GM19463 (cell line): ENCODE measurements around the gene ZFP64.

Source experiments
- ATAC-seq: cut with Tn5 transposase; IDR thresholded peaks from one replicate; pipeline ENCODE4 v1.9.1; 2021; ENCODE audit warnings: mild to moderate bottlenecking, moderate library complexity; ENCODE audit not compliant: unreplicated experiment

ZFP64 gene

DNA sequence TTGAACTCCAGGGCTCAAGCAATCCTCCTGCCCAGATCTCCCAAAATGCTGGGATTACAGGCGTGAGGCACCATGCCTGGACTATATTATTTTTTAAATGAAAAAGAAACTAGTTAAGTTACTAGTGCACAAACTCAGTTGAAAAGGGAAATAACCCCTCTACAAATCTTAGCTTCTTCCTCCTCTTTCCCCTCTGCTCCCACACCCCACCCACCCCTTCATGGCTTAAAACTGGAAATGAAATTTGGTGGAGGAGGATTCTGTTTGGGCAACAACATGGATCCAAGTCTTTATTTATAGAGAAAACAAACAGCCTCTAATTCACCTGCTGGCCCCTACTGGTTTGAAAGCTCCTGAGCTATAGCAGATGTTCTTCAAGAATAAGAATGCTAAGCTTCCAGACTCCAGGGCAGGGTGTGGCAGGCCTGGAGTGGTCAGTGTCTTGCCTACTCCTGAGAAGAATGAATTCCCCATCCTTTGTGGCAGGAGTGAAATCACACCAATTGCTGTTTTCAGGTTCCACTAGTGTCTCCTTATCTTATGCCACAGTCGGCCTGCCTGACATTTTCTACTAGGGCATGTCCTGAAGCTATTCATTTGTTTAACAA, 73.5 kb downstream of the ZFP64 start:
- no peak for ATAC-seq

DNA sequence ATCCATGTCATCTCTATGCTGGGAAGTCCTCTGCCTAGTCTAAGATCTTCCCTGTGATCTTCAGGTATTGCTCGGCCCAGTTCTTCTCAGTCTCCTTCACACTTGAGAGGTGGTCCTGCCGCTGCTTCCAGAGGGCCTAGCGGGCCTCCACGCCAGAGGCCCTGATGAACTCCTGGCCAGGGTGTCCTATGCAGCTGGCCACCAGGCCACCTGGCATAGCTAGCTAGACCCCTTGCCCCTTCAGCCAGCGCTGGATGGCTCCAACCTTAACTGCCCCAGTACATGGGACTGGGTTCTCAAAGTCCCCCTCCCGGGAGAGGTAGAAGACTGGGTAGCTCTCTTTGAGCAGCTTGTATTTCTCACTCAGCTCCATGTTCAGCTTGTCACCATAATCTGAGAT, 81.1 kb downstream of the ZFP64 start:
- no peak for ATAC-seq

DNA sequence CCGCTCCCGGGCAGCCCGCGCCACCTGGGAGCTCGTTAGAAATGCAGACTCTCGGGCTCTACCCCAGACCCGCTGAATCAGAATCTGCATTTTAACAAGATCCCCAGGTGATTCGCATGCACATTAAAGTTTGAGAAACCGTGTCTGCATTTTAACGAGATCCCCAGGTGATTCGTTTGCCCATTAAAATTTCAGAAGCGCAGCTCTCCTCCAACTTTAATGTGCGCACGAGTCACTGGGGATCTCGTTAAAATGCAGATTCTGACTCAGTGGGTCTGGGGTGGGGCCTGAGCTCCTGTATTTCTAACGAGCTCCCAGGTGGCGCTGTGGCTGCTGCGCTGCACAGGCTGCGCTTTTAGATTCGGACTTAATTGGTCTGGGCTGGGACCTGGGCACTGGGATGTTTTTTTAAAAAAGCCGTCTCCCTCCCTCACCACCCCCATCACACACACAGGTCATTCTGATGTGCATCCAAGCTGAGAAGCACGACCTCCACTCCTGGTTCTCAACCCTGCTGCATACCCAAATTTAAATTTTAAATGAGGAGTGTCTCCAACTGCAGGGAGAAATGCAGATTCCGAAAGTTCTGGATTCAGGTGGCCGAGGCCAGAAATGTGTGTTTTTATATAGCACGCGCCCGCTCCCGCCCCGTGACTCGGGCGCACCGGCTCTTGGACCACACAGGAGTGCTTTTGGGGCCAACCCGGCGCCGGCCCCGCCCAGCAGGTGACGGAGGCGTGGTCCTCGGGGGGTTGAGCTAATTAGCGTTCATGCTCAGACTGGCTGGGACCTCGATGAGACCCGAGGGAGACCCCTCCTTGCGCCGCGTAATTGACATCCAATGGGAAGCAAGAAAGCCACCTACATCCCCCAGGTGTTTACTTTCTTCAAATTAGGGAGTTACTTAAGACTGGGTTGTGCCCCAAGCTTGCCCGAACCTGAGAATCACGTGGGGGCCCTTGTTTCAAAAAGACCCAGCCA, 85.8 kb downstream of the ZFP64 start:
- no peak for ATAC-seq

DNA sequence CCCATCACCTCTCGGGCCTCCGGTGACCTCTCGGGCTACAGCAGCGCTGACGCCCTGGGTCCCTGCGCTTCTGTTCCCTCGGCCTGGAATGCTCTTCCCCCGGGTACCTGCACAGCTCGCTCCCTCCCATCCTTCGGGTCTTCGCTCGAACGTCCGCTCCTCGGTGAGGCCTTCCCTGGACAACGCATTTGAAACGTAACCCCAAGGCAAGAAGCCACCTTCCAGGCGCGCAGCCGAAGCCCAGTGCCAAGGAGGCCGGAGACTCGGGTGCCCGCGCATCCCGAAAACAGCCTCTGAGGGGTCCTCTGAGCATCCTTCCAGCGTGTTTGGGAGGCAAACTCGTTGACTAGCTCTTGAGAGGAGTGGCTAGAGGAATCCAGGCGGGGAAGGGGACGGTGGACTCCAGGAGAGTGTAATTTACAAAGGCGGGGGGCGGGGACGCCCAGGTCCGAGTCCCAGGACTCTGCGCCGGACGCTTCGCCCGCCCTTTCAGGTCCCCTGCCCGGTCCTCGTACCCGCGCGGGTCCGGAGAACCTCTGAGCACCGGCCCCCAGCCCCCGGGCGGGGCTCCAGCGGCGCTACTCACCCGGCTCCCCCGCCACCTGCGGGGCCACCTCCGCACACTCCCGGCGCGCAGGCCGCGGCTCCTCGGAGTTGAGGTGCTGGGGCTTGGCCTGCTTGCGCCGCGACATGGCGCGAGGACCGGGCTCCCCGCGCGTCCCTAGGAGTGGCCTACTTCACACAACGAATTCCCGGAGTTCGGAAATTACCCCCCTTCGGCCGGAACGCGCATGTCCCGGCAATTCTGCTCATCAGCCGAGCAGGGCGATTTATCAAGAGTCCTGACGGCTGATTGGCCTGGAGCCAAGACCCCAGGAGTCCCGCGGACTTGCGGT, 86.8 kb downstream of the ZFP64 start:
- no peak for ATAC-seq

DNA sequence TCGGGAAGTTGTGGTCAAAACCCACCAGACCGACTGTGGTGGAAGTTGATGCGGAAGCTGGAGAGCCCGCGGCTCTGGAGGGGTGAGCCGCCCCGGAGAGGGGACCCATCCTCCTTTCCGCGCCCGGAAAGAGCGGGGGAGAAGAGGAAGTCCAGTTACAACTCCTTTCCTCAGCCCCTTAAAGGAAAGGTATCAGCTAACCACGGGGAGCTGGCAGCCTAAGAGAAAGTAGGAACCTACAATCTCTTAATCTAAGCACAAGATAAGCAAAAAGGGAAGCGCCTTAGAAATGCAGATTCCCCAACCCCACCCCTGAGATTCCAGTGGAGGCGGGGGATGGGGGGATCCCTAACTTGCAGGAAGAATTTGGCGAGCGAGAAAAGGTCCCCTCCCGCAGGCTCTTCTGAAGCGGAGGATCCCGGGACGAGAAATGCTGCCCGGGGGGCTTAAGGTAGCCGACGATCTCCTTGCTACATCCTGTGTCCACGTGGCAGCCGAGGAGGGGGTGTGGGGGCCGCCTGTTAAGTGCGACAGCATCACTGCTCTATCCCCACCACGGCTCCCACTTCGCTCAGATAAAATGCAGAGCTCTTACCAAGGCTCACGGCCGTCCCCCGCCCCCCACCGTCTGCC, 87.5 kb downstream of the ZFP64 start:
- no peak for ATAC-seq

DNA sequence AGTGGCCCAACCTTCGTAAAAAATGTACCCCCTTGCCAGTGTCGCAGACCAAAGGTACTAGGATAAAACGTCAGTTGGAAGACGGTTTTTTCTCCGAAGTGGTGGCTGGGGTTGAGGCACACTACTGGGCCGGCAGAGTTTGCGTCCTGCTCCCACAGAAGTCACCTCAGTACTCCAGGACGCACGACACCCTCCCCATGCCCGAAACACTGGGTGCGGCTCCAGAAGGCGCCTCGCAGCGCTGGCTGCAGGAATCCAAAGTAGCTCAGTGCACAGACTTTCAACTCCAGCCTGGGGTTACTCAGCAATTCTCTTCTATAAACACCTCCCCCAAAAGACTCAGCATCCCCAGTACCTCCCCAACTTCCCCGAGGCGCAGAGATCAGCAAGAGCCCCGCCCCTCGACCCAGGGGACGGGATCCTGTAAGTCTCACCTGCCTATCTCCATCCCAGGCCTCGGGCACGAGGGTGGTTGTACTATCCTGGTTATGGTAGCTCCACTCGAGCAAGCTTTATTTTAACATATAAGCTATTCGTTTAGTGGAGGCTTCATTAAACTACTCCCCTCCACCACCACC, 88.2 kb downstream of the ZFP64 start:
- ATAC-seq = no peak

DNA sequence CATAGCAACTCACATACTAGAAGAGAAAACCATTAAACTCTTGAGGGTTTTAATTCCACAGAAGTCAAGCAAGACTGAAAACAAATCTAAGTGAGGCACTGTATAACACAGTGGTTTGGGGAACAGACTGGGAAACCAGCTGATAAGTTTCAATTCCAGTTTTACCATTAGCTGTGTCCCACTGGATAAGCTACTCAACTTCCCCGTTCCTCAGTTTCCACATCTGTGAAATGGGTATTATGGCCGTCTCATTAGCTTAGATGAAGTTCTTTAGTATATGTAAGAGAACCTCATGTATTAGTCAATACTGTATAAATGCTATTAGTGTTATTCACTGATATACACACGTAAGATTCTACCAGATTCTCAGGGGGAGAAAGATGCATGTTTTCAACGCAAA, 89.0 kb downstream of the ZFP64 start:
- no peak for ATAC-seq

DNA sequence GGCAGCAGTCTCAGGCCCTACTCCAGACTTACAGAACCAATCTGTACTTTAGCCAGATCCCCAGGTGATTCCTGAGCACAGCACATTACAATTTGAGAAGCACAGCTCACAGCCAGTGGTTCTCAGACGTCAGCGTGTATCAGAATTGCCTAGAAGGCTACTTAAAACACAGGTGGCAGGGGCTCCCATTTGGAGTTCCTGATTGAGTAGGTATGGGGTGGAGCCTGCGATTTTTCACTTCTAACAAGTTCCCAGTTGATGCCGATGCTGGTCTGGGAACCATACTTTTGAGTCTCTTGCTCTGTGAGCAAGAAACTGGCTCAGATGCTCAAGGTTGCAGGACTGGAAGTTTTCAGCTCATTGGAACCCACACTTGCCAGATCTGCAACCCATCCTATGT, 89.5 kb downstream of the ZFP64 start:
- no peak for ATAC-seq
